Testis (tissue), 3 donors: Measurements from ENCODE around the gene SYNE2. TPM values are rescaled to one million over a fixed set of nuclear protein-coding genes. Genes with fewer than 3 reads are reported as not detected.
"Not testable (repeated sequence)": the region's sequence is repeated elsewhere in the genome, so short reads cannot be mapped to it uniquely, and the experiment has no call there.

Experiments
- DNase-seq: peaks from one replicate; pipeline ENCODE4 v3.0.0-alpha.2; 2019
- H3K27ac ChIP-seq, 2 donors: fragments of 200-600 bp; sonication (generic); one replicate each; pipeline ENCODE4 v1.5.1; 2019
- H3K27me3 ChIP-seq: fragments of 200-600 bp; sonication (generic); one replicate; pipeline ENCODE4 v1.5.1; 2019
- H3K36me3 ChIP-seq: fragments of 200-600 bp; sonication (generic); one replicate; pipeline ENCODE4 v1.5.1; 2017; ENCODE audit warnings: low read depth; ENCODE audit errors: missing control alignments
- H3K4me1 ChIP-seq: fragments of 200-600 bp; sonication (generic); one replicate; pipeline ENCODE4 v1.5.1; 2019
- H3K4me3 ChIP-seq, 2 donors: fragments of 200-600 bp; sonication (generic); one replicate each; pipeline ENCODE4 v1.5.1; 2017 to 2019
- H3K9me3 ChIP-seq: fragments of 200-600 bp; sonication (generic); one replicate; pipeline ENCODE4 v1.5.1; 2017
- POLR2A ChIP-seq: fragments of 450-650 bp; IDR thresholded peaks from one replicate; pipeline ENCODE4 v1.6.1; 2017; ENCODE audit warnings: antibody characterized with exemption, mild to moderate bottlenecking, moderate library complexity
- WGBS, 2 donors: methylation state at CpG; one replicate each; pipeline ENCODE4 v1.1.5; 2018; 5-methylcytosine and 5-hydroxymethylcytosine counted together
- intact Hi-C: fragments of 100-400 bp; cut with DNase I; formaldehyde crosslinking; loops from one replicate; pipeline ENCODE4 v1.15.1; 2023; ENCODE audit warnings: low total_unique reads
- polyA plus RNA-seq: library from polyadenylated mRNA; stranded (reverse); fragments of 350-450 nt; fragmentation: Illumina TruSeq; extraction: RNeasy Lipid Tissue Mini Kit (QIAGEN cat#74804); gene quantifications from one replicate; pipeline ENCODE4 v1.2.3, GENCODE V29; 2014; ENCODE audit warnings: low read depth, low replicate concordance; ENCODE audit not compliant: insufficient read depth
- total RNA-seq, 2 donors: library from RNA; depleted of rRNA; stranded (reverse); fragments of >200 nt; gene quantifications; one replicate each; pipeline ENCODE4 v1.2.3, GENCODE V29; 2016
- TF ChIP-seq, protein P1 (sequence below), 3 experiments: fragments of 450-650 bp in 2 of 3; fragments of 200-600 bp in 1 of 3; sonication (generic) in 1 of 3; IDR thresholded peaks; one replicate each; pipeline ENCODE4 v1.5.1; 2016 to 2019; ENCODE audit warnings: antibody characterized with exemption in 3 of 3, mild to moderate bottlenecking in 2 of 3, moderate library complexity in 1 of 3

Gene SYNE2
- total and polyA plus RNA-seq, 3 donors from 2014 or later: 74.6 to 519 (median 511) TPM

DNA sequence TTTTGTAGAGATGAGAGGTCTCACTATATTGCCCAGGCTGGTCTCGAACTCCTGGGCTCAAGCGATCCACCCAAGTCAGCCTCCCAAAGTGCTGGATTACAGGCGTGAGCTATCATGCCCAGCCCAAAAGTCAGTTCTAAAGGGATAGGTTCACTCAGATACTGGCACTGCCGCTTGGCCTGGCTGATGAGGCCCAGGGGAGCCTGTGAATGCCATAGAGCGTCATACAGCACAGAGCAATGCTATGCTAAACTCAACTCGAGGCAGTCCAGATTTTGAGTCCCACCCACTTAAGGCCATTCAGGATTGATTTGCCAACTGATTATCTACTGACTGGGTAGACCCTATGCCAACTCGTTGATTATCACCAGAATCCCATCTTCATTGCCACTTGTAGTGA lies 262.0 kb downstream of the SYNE2 start:
- DNase-seq: no peak
- H3K27me3 ChIP-seq: no peaks in the 10 kb centered on the region
- WGBS, 2 donors: 90 to 93% methylated on average over 6 to 7 of the region's 7 CpGs
- intact Hi-C loops: no loop called here
- peaks cover 28% of the 10 kb centered on the region for H3K4me1 ChIP-seq
- H3K4me3 ChIP-seq: no peak overlapping the region
- no peak overlapping the region for H3K27ac ChIP-seq
- no peaks in the 10 kb centered on the region for H3K9me3 ChIP-seq
- no peaks in the 10 kb centered on the region for H3K36me3 ChIP-seq
- TF ChIP-seq POLR2A: no peak
- TF ChIP-seq, protein P1, sequence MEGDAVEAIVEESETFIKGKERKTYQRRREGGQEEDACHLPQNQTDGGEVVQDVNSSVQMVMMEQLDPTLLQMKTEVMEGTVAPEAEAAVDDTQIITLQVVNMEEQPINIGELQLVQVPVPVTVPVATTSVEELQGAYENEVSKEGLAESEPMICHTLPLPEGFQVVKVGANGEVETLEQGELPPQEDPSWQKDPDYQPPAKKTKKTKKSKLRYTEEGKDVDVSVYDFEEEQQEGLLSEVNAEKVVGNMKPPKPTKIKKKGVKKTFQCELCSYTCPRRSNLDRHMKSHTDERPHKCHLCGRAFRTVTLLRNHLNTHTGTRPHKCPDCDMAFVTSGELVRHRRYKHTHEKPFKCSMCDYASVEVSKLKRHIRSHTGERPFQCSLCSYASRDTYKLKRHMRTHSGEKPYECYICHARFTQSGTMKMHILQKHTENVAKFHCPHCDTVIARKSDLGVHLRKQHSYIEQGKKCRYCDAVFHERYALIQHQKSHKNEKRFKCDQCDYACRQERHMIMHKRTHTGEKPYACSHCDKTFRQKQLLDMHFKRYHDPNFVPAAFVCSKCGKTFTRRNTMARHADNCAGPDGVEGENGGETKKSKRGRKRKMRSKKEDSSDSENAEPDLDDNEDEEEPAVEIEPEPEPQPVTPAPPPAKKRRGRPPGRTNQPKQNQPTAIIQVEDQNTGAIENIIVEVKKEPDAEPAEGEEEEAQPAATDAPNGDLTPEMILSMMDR (IDR thresholded peaks at IDR 0.05): no peak

DNA sequence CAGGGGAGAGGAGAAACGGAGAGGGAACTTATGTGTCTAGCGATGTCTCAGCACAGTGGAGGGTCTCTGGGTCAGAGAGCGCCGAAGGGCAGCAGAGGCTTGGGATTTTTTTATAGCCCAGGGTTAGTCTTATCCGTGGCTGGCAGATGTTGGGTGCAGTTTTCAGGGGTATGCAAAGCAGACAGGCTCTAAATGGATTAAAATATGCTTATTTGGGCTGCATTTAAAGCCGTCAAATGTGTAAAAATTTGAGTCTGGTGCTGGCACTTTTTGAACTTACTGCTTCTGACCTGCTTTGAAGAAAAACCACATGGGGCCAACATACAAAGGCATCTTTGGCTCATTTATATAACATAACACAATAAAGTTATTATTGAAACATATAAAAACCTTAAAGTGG lies 262.6 kb downstream of the SYNE2 start:
- DNase-seq: no peak
- H3K27me3 ChIP-seq: no peaks in the 10 kb centered on the region
- H3K27ac ChIP-seq: no peak overlapping the region
- peaks cover 24% of the 10 kb centered on the region for H3K4me1 ChIP-seq
- no peaks in the 10 kb centered on the region for H3K9me3 ChIP-seq
- no peak overlapping the region for H3K4me3 ChIP-seq
- TF ChIP-seq, protein P1 (IDR thresholded peaks at IDR 0.05): no peak
- no peak for TF ChIP-seq POLR2A
- no peaks in the 10 kb centered on the region for H3K36me3 ChIP-seq
- intact Hi-C loops: no loop called here
- 85 to 88% methylated on average over 6 of the region's 6 CpGs for WGBS, 2 donors

DNA sequence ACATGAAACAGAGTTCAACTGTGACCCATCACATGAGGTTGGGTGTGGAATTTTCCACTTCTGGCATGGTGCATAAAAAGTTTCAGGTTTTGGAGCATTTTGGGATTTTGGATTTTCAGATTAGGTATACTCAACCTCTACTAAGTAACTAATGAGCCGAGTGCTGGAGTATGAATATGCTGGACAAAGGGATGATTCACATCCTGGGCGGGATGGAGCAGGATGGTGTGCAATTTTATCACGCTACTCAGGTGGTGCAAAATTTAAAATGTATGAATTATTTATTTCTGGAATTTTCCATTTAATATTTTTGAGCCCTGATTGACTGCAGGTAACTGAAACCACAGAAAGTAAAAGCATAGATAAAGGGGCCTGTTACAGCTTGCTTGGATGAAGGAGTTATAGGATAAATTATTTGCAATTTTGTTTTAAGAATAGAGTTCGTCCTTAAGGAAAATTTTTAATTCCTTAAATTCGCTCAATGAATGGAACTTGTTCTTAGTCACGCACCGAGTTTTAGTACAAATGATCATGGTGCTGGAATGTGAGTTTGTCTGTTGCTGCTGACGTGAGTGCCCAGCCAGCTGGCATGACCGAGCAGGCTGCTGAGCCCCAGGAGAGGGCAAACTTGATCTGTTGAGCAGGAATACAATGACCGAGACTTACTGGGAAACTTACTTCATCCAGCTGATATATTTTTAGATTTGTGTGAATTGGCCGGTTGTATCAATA lies 265.0 kb downstream of the SYNE2 start:
- DNase-seq: peak; percentile 69
- no peaks in the 10 kb centered on the region for H3K27me3 ChIP-seq
- H3K27ac ChIP-seq: peak overlapping the region in 1 of 2 donors; percentile 38
- H3K36me3 ChIP-seq: no peaks in the 10 kb centered on the region
- H3K4me3 ChIP-seq: no peak overlapping the region
- peaks cover 14% of the 10 kb centered on the region for H3K4me1 ChIP-seq
- WGBS, 2 donors: 75% methylated on average over 11 of the region's 11 CpGs
- intact Hi-C loops: no loop called here
- no peak for TF ChIP-seq POLR2A
- TF ChIP-seq, protein P1 (IDR thresholded peaks at IDR 0.05): no peak
- H3K9me3 ChIP-seq: no peaks in the 10 kb centered on the region

DNA sequence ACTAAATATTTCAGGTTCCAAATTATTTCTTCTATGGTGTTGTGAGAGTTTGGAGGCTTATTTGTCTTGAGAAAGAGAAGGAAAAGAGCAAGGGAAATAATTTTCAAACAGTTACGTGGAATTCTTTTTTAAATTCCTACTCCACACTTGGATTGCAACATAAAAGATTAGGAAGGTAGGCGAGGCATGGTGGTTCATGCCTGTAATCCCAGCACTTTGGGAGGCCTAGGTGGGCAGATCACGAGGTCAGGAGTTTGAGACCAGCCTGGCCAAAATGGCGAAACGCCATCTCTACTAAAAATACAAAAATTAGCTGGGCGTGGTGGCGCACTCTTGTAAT lies 265.6 kb downstream of the SYNE2 start:
- H3K27me3 ChIP-seq, DNase-seq, H3K36me3 ChIP-seq, H3K9me3 ChIP-seq, intact Hi-C loops, H3K4me1 ChIP-seq, H3K4me3 ChIP-seq: not testable (repeated sequence)
- 88 to 90% methylated on average over 7 of the region's 7 CpGs for WGBS, 2 donors
- peak overlapping the region in 1 of 2 donors; percentile 38 for H3K27ac ChIP-seq

DNA sequence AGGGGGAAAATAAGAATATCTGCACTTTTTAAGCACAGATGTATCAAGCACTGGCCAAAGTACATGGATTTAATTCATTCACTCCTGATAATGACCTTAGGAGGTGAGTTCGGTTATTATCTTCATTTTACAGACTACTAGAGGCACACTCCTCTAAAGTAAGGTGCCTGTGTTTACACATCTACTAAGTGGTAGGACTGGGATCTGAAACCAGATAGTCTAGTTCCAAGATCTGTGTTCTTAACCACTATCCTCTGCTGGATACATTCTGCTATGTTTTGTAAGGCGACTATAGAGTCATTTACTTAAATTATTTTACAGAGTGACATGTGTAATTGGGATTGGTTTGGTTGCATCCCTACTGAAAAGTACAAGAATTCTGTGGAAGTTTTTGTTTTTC lies 266.1 kb downstream of the SYNE2 start:
- Histone ChIP-seq H3K4me3 (no peak overlapping the region), H3K4me1 (peaks cover 7% of the 10 kb centered on the region), H3K36me3 (no peaks in the 10 kb centered on the region), H3K9me3 (no peaks in the 10 kb centered on the region), H3K27ac (no peak overlapping the region), H3K27me3 (no peaks in the 10 kb centered on the region)
- DNase-seq: no peak
- TF ChIP-seq POLR2A: no peak
- TF ChIP-seq, protein P1 (IDR thresholded peaks at IDR 0.05): no peak
- intact Hi-C loops: no loop called here
- WGBS, 2 donors: 85% methylated on average over 2 of the region's 2 CpGs
